Activated CD8-positive, alpha-beta memory T cell treated with anti-CD3 and anti-CD28 coated beads, Interleukin-2, amount 50 U/mL, for 1 hour (primary cell): Measurements from ENCODE around the gene DCK.
"Not testable (repeated sequence)": the region's sequence is repeated elsewhere in the genome, so short reads cannot be mapped to it uniquely, and the experiment has no call there.

ENCODE experiments used
- DNase-seq: peaks from one replicate; pipeline ENCODE4 v3.0.0-alpha.2; 2020; ENCODE audit errors: extremely low read depth

Gene DCK

DNA sequence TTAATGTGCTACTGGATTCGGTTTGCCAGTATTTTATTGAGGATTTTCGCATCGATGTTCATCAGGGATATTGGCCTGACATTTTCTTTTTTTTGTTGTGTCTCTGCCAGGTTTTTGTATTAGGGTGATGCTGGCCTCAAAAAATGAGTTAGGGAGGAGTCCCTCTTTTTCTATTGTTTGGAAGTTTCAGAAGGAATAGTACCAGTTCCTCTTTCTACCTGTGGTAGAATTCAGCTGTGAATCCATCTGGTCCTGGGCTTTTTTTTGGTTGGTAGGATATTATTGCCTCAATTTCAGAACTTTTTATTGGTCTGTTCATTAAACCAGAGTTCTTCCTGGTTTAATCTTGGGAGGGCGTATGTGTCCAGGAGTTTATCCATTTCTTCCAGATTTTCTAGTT is 7.9 kb downstream of the DCK start:
- not testable (repeated sequence) for DNase-seq

DNA sequence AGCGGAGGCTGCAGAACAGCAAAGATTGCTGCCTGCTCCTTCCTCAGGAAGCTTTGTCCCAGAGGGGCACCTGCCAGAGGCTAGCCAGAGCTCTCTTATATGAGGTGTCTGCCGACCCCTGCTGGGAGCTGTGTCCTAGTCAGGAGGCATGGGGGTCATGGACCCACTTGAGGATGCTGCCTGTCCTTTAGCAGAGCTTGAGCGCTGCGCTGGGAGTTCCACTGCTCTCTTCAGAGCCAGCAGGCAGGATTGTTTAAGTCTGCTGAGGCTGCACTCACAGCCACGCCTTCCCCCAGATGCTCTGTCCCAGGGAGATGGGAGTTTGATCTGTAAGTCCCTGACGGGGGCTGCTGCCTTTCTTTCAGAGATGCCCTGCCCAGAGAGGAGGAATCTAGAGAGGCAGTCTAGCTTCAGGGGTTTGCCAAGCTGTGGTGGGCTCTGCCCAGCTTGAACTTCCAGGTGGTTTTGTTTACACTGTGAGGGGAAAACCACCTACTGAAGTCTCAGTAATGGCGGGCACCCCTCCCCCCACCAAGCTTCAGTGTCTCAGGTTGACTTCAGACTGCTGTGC is 10.9 kb downstream of the DCK start:
- DNase-seq = no peak

DNA sequence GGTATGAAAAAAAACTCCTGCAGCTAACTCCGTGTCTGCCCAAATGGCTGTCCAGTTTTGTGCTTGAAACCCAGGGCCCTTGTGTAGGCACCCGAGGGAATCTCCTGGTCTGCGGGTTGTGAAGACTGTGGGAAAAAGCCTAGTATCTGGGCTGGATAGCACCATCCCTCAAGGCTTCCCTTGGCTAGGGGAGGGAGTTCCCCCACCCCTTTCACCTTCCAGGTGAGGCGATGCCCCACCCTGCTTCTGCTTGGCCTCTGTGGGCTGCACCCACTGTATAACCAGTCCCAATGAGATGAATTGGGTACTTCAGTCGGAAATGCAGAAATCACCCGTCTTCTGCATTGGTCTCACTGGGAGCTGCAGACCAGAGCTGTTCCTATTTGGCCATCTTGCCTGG is 11.6 kb downstream of the DCK start:
- not testable (repeated sequence) for DNase-seq

DNA sequence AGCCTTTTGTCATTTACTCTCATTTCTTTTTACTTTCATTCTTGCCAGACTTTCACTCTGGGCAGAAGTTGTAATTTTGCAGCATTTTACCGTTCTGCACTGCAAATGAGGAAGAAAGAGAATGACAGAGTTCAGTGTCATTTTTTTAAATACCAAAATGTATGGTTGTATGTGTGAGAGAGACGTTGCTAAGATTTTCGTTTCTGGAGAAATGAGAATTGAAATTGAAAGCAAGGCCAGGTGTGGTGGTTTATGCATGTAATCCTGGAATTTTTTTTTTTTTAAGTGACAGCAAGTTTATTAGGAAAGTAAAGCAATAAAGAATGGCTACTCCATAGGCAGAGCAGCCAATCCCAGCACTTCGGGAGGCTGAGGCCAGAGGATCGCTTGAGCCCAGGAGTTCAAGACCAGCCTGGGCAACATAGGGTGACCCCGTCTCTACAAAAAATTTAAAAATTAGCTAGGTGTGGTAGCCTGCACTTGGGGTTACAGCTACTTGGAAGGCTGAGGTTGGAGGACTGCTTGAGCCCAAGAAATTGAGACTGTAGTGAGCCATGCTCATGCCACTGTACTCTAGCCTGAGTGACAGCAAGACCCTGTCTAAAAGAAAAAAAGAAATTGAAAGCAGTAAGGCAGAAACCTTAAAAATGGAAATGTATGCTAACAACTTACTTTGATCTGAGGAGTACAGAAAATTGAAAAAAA is 12.9 kb downstream of the DCK start:
- no peak for DNase-seq

DNA sequence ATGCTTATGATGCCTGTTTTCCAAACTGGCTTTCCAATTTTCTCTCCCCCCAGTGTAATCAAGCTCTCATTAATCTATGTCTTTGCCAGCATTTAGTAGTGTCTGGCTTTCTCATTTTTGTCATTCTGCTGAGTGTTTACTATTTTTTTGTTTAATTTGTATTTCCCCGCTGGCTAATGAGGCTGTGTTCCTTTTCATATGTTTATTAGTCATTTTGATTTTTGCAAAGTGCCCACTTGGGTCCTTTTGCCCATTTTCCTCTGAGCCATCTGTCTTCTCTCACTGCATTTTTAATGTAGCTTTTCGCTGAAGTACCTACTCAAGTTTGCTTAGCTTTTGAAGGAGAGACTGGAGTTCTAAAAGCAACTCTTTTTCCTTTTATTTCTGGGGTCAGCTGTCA is 14.7 kb downstream of the DCK start:
- no peak for DNase-seq

DNA sequence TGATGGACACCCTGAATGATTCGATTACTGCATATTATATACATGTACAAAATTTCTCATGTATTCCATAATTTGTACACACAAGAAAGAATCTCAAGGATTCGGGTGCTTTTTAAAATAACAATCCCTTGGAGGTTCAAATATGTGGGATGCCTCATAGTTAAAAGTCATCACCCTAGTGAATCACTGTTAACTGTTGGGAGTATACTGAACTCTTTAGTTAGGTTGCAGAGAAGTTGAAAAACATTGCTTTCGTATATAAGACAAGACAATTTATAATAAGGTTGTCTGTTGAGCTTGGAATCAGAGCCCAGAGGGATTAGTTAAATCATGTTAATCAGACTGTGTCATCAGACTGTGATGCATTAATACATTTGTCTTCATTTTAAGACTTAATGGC is 15.6 kb downstream of the DCK start:
- DNase-seq = no peak

DNA sequence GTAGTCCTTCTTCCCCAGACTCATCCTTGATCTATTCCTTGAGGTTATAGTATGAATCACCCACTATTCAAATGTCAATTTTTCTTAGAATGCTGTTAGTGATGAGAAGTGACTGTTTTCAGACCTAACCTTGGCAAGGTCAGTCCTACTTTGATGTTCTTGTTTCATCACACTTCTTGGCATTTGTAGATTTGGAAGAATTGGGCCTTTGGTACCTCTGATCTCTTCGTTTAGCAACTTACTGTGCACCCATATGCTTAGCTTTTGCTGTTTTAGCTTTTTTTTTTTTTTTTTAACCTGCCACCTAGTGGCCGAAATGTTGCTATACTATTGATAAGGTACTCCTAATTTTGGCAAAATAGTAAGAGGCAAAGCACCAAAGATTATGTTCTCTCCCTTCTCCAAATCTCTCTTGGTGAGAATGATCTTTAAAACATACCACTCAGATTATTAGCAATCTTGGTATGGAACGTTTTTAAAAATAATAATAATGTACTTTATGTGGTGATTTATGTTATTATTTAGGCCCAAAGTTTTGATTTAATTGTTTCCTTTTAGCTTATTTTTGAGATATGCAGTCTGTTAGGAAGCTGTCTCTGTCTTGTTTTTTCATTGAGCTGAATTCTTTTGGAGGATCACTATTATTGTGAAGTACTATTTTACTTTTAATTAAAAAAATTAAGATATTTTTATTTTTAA is 16.6 kb downstream of the DCK start:
- no peak for DNase-seq

DNA sequence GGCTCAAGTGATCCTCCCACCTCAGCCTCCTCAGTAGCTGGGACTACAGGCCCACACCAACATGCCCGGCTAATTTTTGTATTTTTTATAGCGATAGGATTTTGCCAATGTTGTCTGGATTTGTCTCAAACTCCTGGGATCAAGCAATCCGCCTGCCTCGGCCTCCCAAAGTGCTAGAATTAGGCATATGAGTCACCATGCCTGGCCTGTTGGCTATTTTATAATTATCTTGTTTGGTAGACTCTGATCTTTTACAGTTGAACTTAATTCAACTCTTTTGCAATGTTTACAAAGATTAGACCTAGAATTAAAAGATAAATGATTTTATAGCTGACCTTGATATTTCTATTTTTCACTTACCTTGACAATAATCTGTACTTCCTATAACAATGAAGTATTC is 18.0 kb downstream of the DCK start:
- DNase-seq = no peak

DNA sequence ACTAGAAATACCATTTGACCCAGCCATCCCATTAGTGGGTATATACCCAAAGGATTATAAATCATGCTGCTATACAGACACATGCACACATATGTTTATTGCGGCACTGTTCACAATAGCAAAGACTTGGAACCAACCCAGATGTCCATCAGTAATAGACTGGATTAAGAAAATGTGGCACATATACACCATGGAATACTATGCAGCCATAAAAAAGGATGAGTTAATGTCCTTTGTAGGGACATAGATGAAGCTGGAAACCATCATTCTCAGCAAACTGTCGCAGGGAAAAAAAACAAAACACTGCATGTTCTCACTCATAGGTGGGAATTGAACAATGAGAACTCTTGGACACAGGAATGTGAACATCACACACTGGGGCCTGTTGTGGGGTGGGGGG is 23.9 kb downstream of the DCK start:
- DNase-seq = not testable (repeated sequence)

DNA sequence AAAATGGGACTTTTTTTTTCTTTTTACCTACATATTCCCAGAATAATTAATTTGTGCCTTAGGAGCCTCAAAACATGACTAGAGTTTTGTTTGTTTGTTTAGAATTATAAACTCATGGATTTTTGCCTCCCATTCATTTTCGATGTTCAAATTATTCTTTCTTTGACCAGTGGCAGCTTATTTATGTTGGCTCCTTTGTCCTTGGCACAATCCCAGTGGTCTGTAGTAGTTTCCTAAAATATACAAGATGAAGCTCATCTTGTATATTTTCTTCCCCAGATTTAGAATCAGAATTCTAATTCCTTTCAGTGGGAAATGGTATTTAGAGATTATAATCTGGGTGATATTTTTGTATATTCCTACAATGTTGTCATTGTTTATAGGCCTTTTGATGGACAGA is 27.2 kb downstream of the DCK start:
- no peak for DNase-seq

DNA sequence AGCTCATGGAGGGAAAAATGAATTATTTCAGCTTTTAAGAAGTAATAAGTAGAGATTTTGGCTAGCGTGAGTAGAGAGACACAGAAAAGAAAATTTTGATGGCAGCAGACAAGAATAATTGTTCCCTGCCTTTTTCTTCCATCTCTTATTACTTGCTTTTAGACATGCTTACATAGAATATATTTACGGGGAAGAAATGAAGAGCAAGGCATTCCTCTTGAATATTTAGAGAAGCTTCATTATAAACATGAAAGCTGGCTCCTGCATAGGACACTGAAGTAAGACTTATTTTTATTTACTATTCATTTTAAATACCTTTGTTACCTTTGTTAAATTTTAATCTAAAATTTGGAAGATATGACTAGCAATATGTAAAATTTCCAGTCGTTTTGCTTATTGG is 32.2 kb downstream of the DCK start:
- DNase-seq = no peak

DNA sequence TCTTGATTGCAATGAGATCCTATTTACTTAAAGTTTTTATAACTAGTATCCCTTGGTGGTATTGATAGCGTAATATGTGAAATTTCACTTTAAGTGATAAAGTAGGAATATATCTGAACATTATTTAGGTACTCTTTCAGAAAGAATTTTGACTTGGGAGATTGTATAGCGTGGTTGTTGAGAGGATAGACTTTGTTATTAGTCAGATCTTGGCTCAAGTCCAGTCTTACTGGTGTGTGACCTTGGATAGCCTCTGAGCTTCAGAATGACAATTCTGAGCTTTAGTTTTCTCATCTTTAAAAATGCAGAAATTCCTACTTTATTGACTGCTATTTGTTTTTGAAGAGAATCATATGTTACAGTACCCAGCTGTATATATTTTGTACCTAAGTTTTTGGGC is 32.6 kb downstream of the DCK start:
- no peak for DNase-seq

DNA sequence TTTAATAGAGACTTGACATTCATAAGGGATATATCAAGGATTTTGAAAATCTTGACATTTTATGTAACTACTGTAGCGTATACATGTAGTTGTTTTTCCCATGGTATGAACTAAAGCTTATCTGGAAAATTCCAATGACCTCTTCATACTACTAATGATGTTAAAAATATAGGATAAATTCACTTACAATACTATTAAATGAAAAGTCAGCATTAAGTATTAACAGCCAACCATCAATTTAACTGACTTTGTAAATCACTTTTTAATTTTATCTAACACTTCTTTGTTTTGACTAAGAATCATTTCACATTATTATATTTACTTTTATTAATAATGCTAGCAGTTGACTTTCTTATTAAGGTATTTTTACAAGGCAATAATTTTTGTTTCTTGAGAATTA is 34.2 kb downstream of the DCK start:
- DNase-seq = no peak

DNA sequence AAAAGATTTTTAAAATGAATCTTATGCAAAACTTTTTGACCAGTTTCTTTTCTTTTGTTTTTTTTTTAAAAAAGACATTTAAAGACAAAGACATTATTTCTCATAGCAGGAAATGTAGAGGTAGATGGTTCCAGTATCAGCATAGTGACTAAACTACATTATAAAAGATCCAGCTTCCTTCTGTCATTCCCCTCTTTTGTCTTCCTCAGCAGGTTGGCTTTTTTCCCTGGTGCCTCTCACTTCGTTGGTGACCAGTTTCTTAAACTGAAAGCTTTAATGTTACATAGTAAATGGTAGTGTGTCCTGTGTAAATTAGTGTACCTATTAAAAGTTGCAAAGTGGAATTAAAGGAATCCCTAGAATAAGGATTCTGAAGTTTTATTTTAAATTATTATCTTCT is 36.1 kb downstream of the DCK start:
- no peak for DNase-seq

DNA sequence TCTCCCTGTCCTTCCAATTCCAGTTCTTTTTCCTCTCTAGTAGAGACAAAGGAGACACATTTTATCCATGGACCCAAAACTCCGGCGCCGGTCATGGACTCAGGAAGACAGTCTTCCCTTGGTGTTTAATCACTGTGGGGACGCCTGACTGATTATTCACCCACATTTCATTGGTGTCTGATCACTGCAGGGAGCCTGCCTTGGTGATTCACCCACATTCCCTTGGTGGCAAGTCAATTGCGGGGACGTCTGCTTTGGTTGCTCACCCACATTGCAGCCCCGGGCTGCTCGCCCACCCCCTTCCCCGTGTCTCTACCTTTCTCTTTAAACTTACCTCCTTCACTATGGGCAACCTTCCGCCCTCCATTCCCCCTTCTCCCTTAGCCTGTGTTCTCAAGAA is 38.7 kb downstream of the DCK start:
- DNase-seq = not testable (repeated sequence)

DNA sequence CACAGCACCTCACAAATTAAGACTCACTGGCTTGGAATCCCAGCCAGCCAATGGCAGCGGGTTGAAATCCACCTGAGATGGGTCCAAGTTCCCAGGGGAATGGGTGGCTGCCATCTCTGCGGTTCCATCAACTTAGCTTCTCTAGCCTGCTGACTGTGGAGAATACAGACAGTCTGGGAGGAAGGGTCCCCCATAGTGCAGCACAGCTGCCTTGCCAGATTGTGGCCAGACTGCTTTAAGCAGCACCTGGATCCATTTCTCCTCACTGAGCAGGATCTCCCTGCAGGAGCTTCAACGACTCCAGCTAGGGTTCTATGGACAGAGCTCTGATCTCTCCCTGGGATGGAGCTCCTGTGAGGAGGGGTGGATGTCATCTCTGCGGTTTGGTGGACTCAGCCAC is 51.8 kb downstream of the DCK start:
- no peak for DNase-seq

DNA sequence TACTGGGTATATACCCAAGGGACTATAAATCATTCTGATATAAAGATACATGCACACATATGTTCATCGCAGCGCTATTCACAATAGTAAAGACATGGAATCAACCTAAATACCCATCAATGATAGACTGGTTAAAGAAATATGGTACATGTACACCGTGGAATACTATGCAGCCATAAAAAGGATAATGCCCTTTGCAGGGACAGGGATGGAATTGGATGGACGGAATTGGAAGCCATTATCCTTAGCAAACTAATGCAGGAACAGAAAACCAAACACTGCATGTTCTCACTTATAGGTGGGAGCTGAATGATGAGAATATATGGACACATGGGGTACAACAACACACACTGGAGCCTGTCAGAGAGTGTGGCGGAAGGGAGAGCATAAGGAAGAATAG is 55.9 kb downstream of the DCK start:
- no peak for DNase-seq

DNA sequence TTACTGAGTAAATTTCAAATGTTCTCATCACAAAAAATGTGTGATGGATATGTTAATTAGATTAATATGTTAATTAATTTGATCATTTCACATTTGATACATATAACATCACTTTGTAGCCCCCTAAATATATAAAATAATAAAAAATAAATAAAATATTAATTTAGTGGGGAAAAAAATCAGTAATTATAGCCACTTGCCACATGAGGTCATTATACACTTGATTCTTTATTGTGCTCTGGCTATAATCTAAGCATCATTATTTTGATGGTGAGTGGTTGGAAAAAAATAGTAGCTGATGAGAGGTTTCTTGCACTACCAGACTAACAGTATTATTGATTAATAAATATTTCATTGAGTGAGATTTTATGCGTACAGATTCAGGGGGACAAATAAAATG is 57.4 kb downstream of the DCK start:
- DNase-seq = no peak

DNA sequence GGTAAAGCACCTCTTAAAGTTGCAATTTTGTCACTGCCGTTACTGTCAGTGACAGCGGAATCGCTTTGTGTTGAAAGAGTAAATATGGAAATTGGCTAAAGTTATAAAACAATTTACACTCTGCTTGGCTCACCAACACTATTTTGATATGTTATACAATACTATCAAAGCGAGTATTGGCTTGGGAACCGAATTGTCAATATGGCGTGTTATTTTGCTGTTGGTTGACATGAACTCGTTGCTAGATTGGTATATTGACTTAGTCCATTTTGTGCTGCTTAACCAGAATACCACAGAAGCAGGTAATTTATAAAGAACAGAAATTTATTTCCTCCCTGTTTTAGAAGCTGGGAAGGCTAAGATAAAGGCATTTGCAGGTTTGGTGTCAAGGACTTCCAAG is 58.6 kb downstream of the DCK start:
- DNase-seq = no peak

DNA sequence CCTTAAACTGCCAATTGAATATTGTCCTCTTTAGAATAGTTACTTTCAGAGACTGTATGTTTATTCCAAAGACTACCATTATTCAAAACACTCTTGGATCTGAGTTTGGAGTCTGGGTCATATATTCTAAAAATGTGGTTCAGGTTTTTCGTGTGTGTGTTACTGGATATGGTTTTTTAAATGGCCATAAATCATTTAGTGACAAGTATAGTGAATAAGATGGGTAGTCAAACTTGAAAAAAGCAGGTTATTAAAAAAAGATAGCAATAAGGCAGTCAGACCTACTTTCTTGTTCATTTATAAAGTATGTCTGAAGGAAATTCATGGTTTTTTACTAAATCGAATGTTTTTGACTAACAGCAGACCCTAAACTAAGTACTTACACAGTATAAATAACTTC is 59.3 kb downstream of the DCK start:
- DNase-seq = no peak

DNA sequence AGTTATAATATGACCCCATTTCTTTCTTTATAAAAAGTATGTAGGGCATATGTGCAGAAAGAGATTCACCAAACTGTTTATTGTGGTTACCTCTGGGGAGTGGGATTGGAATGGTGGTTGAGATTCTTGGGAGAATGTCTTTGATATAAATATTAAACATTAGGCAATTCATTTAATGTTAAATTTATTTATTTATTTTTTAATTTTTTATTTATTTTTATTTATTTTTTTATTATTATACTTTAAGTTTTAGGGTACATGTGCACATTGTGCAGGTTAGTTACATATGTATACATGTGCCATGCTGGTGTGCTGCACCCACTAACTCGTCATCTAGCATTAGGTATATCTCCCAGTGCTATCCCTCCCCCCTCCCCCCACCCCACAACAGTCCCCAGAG is 60.2 kb downstream of the DCK start:
- not testable (repeated sequence) for DNase-seq

DNA sequence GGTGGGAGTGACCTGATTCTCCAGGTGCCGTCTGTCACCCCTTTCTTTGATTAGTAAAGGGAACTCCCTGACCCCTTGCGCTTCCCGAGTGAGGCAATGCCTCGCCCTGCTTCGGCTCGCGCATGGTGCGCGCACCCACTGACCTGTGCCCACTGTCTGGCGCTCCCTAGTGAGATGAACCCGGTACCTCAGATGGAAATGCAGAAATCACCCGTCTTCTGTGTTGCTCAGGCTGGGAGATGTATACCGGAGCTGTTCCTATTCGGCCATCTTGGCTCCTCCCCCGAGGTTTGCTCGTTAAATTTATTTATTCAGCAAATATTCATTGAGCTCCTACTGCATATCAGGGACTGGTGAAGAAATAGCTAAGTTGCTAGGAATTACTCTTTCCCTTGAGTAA is 66.1 kb downstream of the DCK start:
- not testable (repeated sequence) for DNase-seq

DNA sequence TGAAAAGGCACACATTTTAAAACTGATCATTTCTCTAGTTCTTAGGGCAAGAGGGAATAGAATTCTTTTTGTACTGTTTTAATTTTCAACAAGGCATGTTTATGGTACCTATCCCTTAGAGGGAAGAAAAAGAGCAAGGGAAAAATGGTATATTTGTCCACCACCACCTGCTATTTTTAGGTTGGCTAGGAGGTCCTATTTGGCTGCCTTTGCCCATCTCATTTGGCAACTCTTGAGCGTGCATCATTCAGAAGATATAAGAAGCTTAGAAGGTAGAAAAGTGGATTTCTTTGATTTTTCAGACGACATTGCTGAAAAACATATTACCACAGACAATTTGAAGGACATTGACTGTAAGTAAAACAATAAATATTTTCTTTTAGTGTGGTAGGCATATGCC is 69.0 kb downstream of the DCK start:
- no peak for DNase-seq

DNA sequence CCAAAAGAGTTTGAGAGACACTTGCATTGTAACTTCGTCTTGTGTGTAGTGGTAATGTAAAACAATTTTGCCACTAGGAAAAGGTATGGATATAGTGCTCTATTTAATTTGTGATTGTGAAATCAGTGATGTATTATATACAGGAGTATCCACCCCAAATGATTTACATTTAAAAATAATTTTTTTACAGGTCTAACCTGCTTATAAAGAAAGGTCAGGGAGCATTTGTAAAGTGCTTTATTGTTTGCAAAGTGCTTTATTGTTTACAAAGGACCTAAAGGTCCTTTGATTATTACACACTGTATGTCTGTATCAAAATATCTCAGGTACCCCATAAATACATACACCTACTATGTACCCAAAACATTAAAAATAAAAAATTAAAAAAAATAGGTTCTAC is 70.3 kb downstream of the DCK start:
- no peak for DNase-seq
